Measurements from ENCODE around the gene SRRD.

The SRRD gene

GRCh38 chr22:26514419-26515161 is 30.9 kb downstream of the SRRD start:
- H3K27me3 ChIP-seq (ENCODE audit: control insufficient read depth in 5 of 5, insufficient read depth in 4 of 5, low read length in 5 of 5): no peaks in the 10 kb centered on the region
- H3K36me3 ChIP-seq (ENCODE audit: control insufficient read depth in 5 of 5, insufficient read depth in 5 of 5, low read length in 5 of 5): peaks cover 0 to 7% (median 6%) of the 10 kb centered on the region in 5 donors
- H3K9me3 ChIP-seq (ENCODE audit: control insufficient read depth in 5 of 5, low read length in 5 of 5): no peaks in the 10 kb centered on the region
- H3K9ac ChIP-seq (ENCODE audit: low read length in 5 of 5): no peak overlapping the region
- H3K27ac ChIP-seq (ENCODE audit: low read depth, low read length): no peak overlapping the region
- H3K4me3 ChIP-seq (ENCODE audit: low read depth in 1 of 5, low read length in 5 of 5): no peak overlapping the region
- H3K4me1 ChIP-seq (ENCODE audit: control insufficient read depth in 5 of 5, insufficient read depth in 5 of 5, low read length in 5 of 5): peaks cover 3 to 28% (median 24%) of the 10 kb centered on the region in 5 donors

GRCh38 chr22:26515931-26516330 is 32.3 kb downstream of the SRRD start:
- H3K27ac ChIP-seq (ENCODE audit: low read depth, low read length): no peak overlapping the region

GRCh38 chr22:26516503-26516902 is 32.8 kb downstream of the SRRD start:
- Histone ChIP-seq H3K36me3 (ENCODE audit: control insufficient read depth in 5 of 5, insufficient read depth in 5 of 5, low read length in 5 of 5) (no peaks in the 10 kb centered on the region), H3K27ac (ENCODE audit: low read depth, low read length) (no peak overlapping the region), H3K9ac (ENCODE audit: low read length in 5 of 5) (no peak overlapping the region), H3K27me3 (ENCODE audit: control insufficient read depth in 5 of 5, insufficient read depth in 4 of 5, low read length in 5 of 5) (no peaks in the 10 kb centered on the region), H3K4me3 (ENCODE audit: low read depth in 1 of 5, low read length in 5 of 5) (no peak overlapping the region), H3K9me3 (ENCODE audit: control insufficient read depth in 5 of 5, low read length in 5 of 5) (no peaks in the 10 kb centered on the region), H3K4me1 (ENCODE audit: control insufficient read depth in 5 of 5, insufficient read depth in 5 of 5, low read length in 5 of 5) (peaks cover 2 to 19% (median 16%) of the 10 kb centered on the region in 5 donors)

More at GRCh38 chr22:26515931-26516330, 32.3 kb downstream of the SRRD start:
- Histone ChIP-seq H3K36me3 (ENCODE audit: control insufficient read depth in 5 of 5, insufficient read depth in 5 of 5, low read length in 5 of 5) (no peaks in the 10 kb centered on the region), H3K9me3 (ENCODE audit: control insufficient read depth in 5 of 5, low read length in 5 of 5) (no peaks in the 10 kb centered on the region), H3K27me3 (ENCODE audit: control insufficient read depth in 5 of 5, insufficient read depth in 4 of 5, low read length in 5 of 5) (no peaks in the 10 kb centered on the region), H3K4me1 (ENCODE audit: control insufficient read depth in 5 of 5, insufficient read depth in 5 of 5, low read length in 5 of 5) (peaks cover 3 to 24% (median 22%) of the 10 kb centered on the region in 5 donors), H3K4me3 (ENCODE audit: low read depth in 1 of 5, low read length in 5 of 5) (no peak overlapping the region), H3K9ac (ENCODE audit: low read length in 5 of 5) (no peak overlapping the region)

- Histone ChIP-seq H3K36me3 (ENCODE audit: control insufficient read depth in 5 of 5, insufficient read depth in 5 of 5, low read length in 5 of 5) (peaks cover 0 to 3% (median 1%) of the 10 kb centered on the region in 5 donors), H3K4me1 (ENCODE audit: control insufficient read depth in 5 of 5, insufficient read depth in 5 of 5, low read length in 5 of 5) (peaks cover 0 to 12% (median 8%) of the 10 kb centered on the region in 5 donors), H3K4me3 (ENCODE audit: low read depth in 1 of 5, low read length in 5 of 5) (no peak overlapping the region), H3K27ac (ENCODE audit: low read depth, low read length) (no peak overlapping the region), H3K9me3 (ENCODE audit: control insufficient read depth in 5 of 5, low read length in 5 of 5) (no peaks in the 10 kb centered on the region), H3K27me3 (ENCODE audit: control insufficient read depth in 5 of 5, insufficient read depth in 4 of 5, low read length in 5 of 5) (no peaks in the 10 kb centered on the region), H3K9ac (ENCODE audit: low read length in 5 of 5) (no peak overlapping the region)
These were observed 33.8 kb downstream of the SRRD start for GRCh38 chr22:26517429-26517828.

DNA sequence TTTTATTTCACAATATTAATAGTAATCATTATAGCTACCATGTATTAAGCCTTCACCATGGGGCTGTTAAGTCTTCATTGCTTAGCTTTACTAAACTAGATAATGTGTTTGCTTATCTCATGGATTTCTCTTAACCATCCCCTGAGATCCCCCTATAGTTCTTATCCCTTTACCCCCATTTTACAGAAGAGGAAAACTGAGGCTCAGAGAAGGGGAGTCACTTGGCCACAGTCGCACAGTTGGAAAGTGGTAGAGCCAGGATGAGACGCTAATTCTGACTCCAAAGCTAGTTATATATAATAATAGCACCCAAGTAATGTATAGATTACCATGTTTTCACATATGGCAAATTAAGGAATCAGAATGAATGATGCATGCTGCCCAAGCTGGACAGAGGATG is 38.3 kb downstream of the SRRD start:
- Histone ChIP-seq H3K27me3 (ENCODE audit: control insufficient read depth in 5 of 5, insufficient read depth in 4 of 5, low read length in 5 of 5) (no peaks in the 10 kb centered on the region), H3K4me1 (ENCODE audit: control insufficient read depth in 5 of 5, insufficient read depth in 5 of 5, low read length in 5 of 5) (no peaks in the 10 kb centered on the region), H3K36me3 (ENCODE audit: control insufficient read depth in 5 of 5, insufficient read depth in 5 of 5, low read length in 5 of 5) (peaks cover 7 to 40% (median 25%) of the 10 kb centered on the region in 5 donors), H3K27ac (ENCODE audit: low read depth, low read length) (no peak overlapping the region), H3K9ac (ENCODE audit: low read length in 5 of 5) (no peak overlapping the region), H3K4me3 (ENCODE audit: low read depth in 1 of 5, low read length in 5 of 5) (no peak overlapping the region), H3K9me3 (ENCODE audit: control insufficient read depth in 5 of 5, low read length in 5 of 5) (no peaks in the 10 kb centered on the region)

DNA sequence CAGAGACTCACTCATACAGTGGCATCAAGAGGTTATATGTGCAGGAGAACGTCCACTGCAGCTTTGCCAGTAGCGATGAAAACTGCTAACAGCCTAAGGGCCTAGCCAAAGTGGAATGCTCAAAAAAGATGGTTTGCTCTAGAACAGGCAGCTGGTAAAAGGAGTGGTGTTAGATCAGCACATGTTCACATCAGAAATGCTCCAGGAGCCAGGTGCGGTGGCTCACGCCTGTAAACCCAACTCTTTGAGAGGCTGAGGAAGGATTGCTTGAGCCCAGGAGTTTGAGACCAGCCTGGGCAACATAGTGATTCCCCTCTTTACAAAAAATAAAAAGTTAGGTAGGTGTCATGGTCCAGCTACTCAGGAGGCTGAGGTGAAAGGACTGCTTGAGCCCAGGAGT is 38.9 kb downstream of the SRRD start:
- Histone ChIP-seq H3K4me1 (ENCODE audit: control insufficient read depth in 5 of 5, insufficient read depth in 5 of 5, low read length in 5 of 5) (no peaks in the 10 kb centered on the region), H3K27ac (ENCODE audit: low read depth, low read length) (no peak overlapping the region), H3K27me3 (ENCODE audit: control insufficient read depth in 5 of 5, insufficient read depth in 4 of 5, low read length in 5 of 5) (no peaks in the 10 kb centered on the region), H3K9me3 (ENCODE audit: control insufficient read depth in 5 of 5, low read length in 5 of 5) (no peaks in the 10 kb centered on the region), H3K9ac (ENCODE audit: low read length in 5 of 5) (no peak overlapping the region), H3K4me3 (ENCODE audit: low read depth in 1 of 5, low read length in 5 of 5) (no peak overlapping the region), H3K36me3 (ENCODE audit: control insufficient read depth in 5 of 5, insufficient read depth in 5 of 5, low read length in 5 of 5) (peaks cover 7 to 46% (median 31%) of the 10 kb centered on the region in 5 donors)

- H3K9ac ChIP-seq (ENCODE audit: low read length in 5 of 5): no peak overlapping the region
- peaks cover 7 to 61% (median 41%) of the 10 kb centered on the region in 5 donors for H3K36me3 ChIP-seq (ENCODE audit: control insufficient read depth in 5 of 5, insufficient read depth in 5 of 5, low read length in 5 of 5)
- no peaks in the 10 kb centered on the region for H3K27me3 ChIP-seq (ENCODE audit: control insufficient read depth in 5 of 5, insufficient read depth in 4 of 5, low read length in 5 of 5)
- H3K27ac ChIP-seq (ENCODE audit: low read depth, low read length): no peak overlapping the region
- H3K4me3 ChIP-seq (ENCODE audit: low read depth in 1 of 5, low read length in 5 of 5): no peak overlapping the region
- H3K9me3 ChIP-seq (ENCODE audit: control insufficient read depth in 5 of 5, low read length in 5 of 5): no peaks in the 10 kb centered on the region
- H3K4me1 ChIP-seq (ENCODE audit: control insufficient read depth in 5 of 5, insufficient read depth in 5 of 5, low read length in 5 of 5): peaks cover 0 to 11% (median 3%) of the 10 kb centered on the region in 5 donors
These were observed 41.2 kb downstream of the SRRD start for GRCh38 chr22:26524870-26525269.

GRCh38 chr22:26525946-26526564 is 42.4 kb downstream of the SRRD start:
- no peak overlapping the region for H3K4me3 ChIP-seq (ENCODE audit: low read depth in 1 of 5, low read length in 5 of 5)
- H3K36me3 ChIP-seq (ENCODE audit: control insufficient read depth in 5 of 5, insufficient read depth in 5 of 5, low read length in 5 of 5): peaks cover 9 to 68% (median 45%) of the 10 kb centered on the region in 5 donors
- H3K9ac ChIP-seq (ENCODE audit: low read length in 5 of 5): no peak overlapping the region
- H3K4me1 ChIP-seq (ENCODE audit: control insufficient read depth in 5 of 5, insufficient read depth in 5 of 5, low read length in 5 of 5): peaks cover 0 to 12% (median 5%) of the 10 kb centered on the region in 5 donors
- no peaks in the 10 kb centered on the region for H3K9me3 ChIP-seq (ENCODE audit: control insufficient read depth in 5 of 5, low read length in 5 of 5)
- no peaks in the 10 kb centered on the region for H3K27me3 ChIP-seq (ENCODE audit: control insufficient read depth in 5 of 5, insufficient read depth in 4 of 5, low read length in 5 of 5)
- no peak overlapping the region for H3K27ac ChIP-seq (ENCODE audit: low read depth, low read length)

GRCh38 chr22:26527167-26527566 is 43.5 kb downstream of the SRRD start:
- Histone ChIP-seq H3K4me3 (ENCODE audit: low read depth in 1 of 5, low read length in 5 of 5) (no peak overlapping the region), H3K27ac (ENCODE audit: low read depth, low read length) (no peak overlapping the region), H3K27me3 (ENCODE audit: control insufficient read depth in 5 of 5, insufficient read depth in 4 of 5, low read length in 5 of 5) (no peaks in the 10 kb centered on the region), H3K9ac (ENCODE audit: low read length in 5 of 5) (no peak overlapping the region), H3K4me1 (ENCODE audit: control insufficient read depth in 5 of 5, insufficient read depth in 5 of 5, low read length in 5 of 5) (peaks cover 0 to 12% (median 5%) of the 10 kb centered on the region in 5 donors), H3K36me3 (ENCODE audit: control insufficient read depth in 5 of 5, insufficient read depth in 5 of 5, low read length in 5 of 5) (peaks cover 12 to 79% (median 53%) of the 10 kb centered on the region in 5 donors), H3K9me3 (ENCODE audit: control insufficient read depth in 5 of 5, low read length in 5 of 5) (no peaks in the 10 kb centered on the region)
